Measurements from ENCODE around the gene LTBP4. TPM values are rescaled to one million over a fixed set of nuclear protein-coding genes. Genes with fewer than 3 reads are reported as not detected.

Gene LTBP4
- total RNA-seq, 2 donors from 2014 or later = 687 to 905 TPM

GRCh38 chr19:40599331-40599901, 1.8 kb upstream of the LTBP4 start:
- Histone ChIP-seq H3K27me3 (replicated peaks; ENCODE audit: insufficient read depth) (no peaks in the 10 kb centered on the region), H3K36me3 (no peaks in the 10 kb centered on the region), H3K27ac (peak overlapping the region; percentile 93 to 96), H3K4me3 (peak overlapping the region; percentile 91), H3K9me3 (no peaks in the 10 kb centered on the region), H3K4me1 (ENCODE audit: control insufficient read depth in 1 of 2, low read depth in 2 of 2) (peaks cover 43 to 52% of the 10 kb centered on the region in 2 donors)
- ATAC-seq (ENCODE audit: insufficient number of reproducible peaks, low FRiP score, low read depth) (no peak), DNase-seq (ENCODE audit: low spot score) (no peak)
- TF ChIP-seq CTCF (IDR thresholded peaks at IDR 0.05) = no peak

- Histone ChIP-seq H3K27me3 (replicated peaks; ENCODE audit: insufficient read depth) (no peaks in the 10 kb centered on the region), H3K9me3 (no peaks in the 10 kb centered on the region), H3K36me3 (no peaks in the 10 kb centered on the region), H3K4me3 (peak overlapping the region; percentile 91), H3K27ac (peak overlapping the region; percentile 93 to 96), H3K4me1 (ENCODE audit: control insufficient read depth in 1 of 2, low read depth in 2 of 2) (peaks cover 47 to 58% of the 10 kb centered on the region in 2 donors)
- no peak for TF ChIP-seq CTCF (IDR thresholded peaks at IDR 0.05)
- ATAC-seq (ENCODE audit: insufficient number of reproducible peaks, low FRiP score, low read depth) (no peak), DNase-seq (ENCODE audit: low spot score) (no peak)
Measured at GRCh38 chr19:40599902-40600569, 1.1 kb upstream of the LTBP4 start.

DNA sequence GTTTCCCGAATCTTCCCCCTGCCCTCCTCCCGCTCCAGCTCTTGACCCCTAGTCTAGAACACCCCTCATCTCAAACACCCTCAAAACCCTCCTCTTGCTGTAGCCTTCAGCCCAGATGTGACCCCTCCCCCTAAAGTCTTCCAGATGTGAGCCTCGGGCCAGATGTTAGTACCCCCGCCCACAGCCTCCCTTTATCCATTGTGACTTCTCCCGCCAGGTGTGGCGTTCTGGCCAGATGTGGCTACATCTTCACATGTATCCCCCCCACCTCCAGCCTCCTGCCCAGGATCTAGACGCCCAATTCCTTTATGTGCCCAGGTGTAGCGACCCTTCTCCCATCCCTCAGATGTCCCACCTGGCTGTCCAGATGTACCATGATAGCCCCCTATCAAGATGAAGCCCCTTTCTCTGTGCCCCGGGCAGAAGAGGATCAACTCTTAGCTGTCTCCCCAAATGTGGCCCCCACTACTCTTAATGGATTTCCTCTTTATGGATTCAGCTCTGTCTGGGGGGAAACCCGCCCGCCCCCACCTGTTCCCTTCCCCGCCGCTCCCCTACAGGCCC, 517 bp upstream of the LTBP4 start:
- DNase-seq (ENCODE audit: low spot score) = no peak

GRCh38 chr19:40603071-40603388, 1.9 kb downstream of the LTBP4 start:
- DNase-seq (ENCODE audit: low spot score) = no peak
- Histone ChIP-seq H3K27ac (peak overlapping the region; percentile 88 to 97), H3K36me3 (no peaks in the 10 kb centered on the region), H3K4me3 (peak overlapping the region; percentile 91), H3K27me3 (replicated peaks; ENCODE audit: insufficient read depth) (no peaks in the 10 kb centered on the region), H3K4me1 (ENCODE audit: control insufficient read depth in 1 of 2, low read depth in 2 of 2) (peaks cover 41 to 62% of the 10 kb centered on the region in 2 donors), H3K9me3 (no peaks in the 10 kb centered on the region)
- ATAC-seq (ENCODE audit: insufficient number of reproducible peaks, low FRiP score, low read depth) = no peak
- no peak for TF ChIP-seq CTCF (IDR thresholded peaks at IDR 0.05)

More for the DNA sequence above, 517 bp upstream of the LTBP4 start:
- H3K27ac ChIP-seq = peak overlapping the region; percentile 93 to 96
- no peaks in the 10 kb centered on the region for H3K36me3 ChIP-seq
- no peaks in the 10 kb centered on the region for H3K9me3 ChIP-seq
- TF ChIP-seq CTCF (IDR thresholded peaks at IDR 0.05) = peak; percentile 32
- peaks cover 47 to 64% of the 10 kb centered on the region in 2 donors for H3K4me1 ChIP-seq (ENCODE audit: control insufficient read depth in 1 of 2, low read depth in 2 of 2)
- H3K4me3 ChIP-seq = peak overlapping the region; percentile 91
- ATAC-seq (ENCODE audit: insufficient number of reproducible peaks, low FRiP score, low read depth) = no peak
- H3K27me3 ChIP-seq (replicated peaks; ENCODE audit: insufficient read depth) = no peaks in the 10 kb centered on the region

- no peak for TF ChIP-seq CTCF (IDR thresholded peaks at IDR 0.05)
- ATAC-seq (ENCODE audit: insufficient number of reproducible peaks, low FRiP score, low read depth) = peak; percentile 45
- Histone ChIP-seq H3K4me1 (ENCODE audit: control insufficient read depth in 1 of 2, low read depth in 2 of 2) (peaks cover 35 to 57% of the 10 kb centered on the region in 2 donors), H3K36me3 (no peaks in the 10 kb centered on the region), H3K27me3 (replicated peaks; ENCODE audit: insufficient read depth) (no peaks in the 10 kb centered on the region), H3K4me3 (peak overlapping the region; percentile 91), H3K9me3 (no peaks in the 10 kb centered on the region), H3K27ac (peak overlapping the region; percentile 88 to 97)
- DNase-seq (ENCODE audit: low spot score) = peak; percentile 97
Measured at GRCh38 chr19:40603389-40604170, 2.4 kb downstream of the LTBP4 start.
